ENCODE results near the gene TUBA1B. TPM values are rescaled to one million over a fixed set of nuclear protein-coding genes. Genes with fewer than 3 reads are reported as not detected.
A peak's percentile ranks its signal among the peaks of the same experiment; 100 is the strongest.

Gene TUBA1B
- total RNA-seq, 2 experiments from 2014 or later: 1,691 to 1,705 TPM

DNA sequence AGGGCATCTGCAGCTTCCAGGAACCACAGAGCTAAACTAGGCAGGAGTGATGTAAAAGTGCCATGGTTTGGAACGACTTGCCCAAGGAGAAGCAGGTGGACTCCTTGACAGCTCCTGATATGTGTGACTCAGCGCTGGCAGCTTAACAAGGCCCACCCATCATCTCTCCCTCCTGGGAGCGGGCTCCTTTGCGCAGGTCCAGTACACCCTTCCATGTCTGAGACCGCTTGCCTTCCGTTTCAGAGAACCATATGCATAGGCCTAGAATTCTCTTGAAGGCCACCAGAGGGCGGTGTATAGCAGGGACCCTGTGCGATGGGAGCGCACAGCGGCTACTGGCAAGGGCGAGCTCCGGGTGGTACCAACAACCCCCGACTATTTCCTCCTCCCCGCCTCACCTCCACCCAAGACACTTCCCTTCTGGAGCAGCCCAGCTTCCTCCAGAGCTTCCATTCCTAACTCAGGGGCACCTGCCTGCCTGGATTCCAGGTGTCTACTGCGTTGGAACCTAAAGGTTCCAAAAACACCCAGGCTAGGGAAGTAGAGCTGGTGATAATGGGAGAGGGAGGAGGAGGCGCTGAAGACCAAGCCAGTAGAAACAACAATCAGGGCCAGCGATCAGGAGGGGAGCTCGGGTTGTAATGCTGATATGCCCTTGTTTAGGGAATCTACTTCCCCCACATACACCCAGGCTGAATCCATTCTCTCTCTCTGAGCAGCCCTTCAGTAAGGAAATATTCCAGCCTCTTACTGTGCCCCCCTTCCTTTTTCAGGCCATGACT lies 42.9 kb downstream of the TUBA1B start:
- H3K9me3 Mint-ChIP-seq: peaks cover 4% of the 10 kb centered on the region
- H3K27ac Mint-ChIP-seq: peak overlapping the region; percentile 24
- ChIA-PET POLR2A (interaction anchor here (0.9 to 6.4 kb wide), 14 partner anchors 10 to 273 kb away, joined by 3 to 74 read pairs (median 4); partner anchors contain the start of genes KMT2D, LMBR1L, RHEBL1 and TROAP), CTCF (interaction anchor here (0.7 to 6.5 kb wide), 36 partner anchors 9 to 426 kb away, joined by 3 to 116 read pairs (median 4); partner anchors contain the start of genes C1QL4, DDX23, LMBR1L and PRPH)
- DNase-seq: peak; percentile 75
- peaks cover 44% of the 10 kb centered on the region for H3K27me3 Mint-ChIP-seq
- peaks cover 64% of the 10 kb centered on the region for H3K4me1 Mint-ChIP-seq
- H3K36me3 Mint-ChIP-seq (ENCODE audit: low read depth): no peaks in the 10 kb centered on the region
- H3K4me3 Mint-ChIP-seq: peak overlapping the region; percentile 22

DNA sequence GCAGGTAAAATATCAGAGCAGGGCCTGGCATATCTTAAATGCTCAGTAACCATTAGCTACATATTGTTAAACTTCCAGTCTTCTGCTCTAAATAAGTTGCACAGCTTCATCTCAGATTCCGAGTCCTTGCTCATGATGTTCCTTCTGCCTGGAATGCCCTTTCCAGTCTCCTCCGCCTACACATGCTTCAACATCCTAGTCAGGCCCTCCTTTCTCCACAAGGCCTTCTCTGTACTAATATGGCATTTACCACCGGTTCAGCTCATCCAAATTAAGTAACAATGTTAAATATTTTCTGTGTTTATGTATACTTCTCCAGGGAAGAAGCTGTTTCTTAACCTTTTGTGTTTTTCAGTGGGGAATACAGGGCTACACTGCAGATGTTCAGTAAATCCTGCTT lies 45.1 kb downstream of the TUBA1B start:
- Mint-ChIP-seq H3K4me3 (no peak overlapping the region), H3K4me1 (peaks cover 47% of the 10 kb centered on the region), H3K36me3 (ENCODE audit: low read depth) (no peaks in the 10 kb centered on the region), H3K27me3 (peaks cover 25% of the 10 kb centered on the region), H3K9me3 (peaks cover 4% of the 10 kb centered on the region), H3K27ac (no peak overlapping the region)
- ChIA-PET POLR2A (interaction anchor here (0.8 to 6.4 kb wide), 5 partner anchors 16 to 208 kb away, joined by 3 to 74 read pairs (median 20); partner anchors contain the start of genes LMBR1L, RHEBL1 and TUBA1B), CTCF (interaction anchor here (0.5 to 6.5 kb wide), 12 partner anchors 12 to 536 kb away, joined by 3 to 116 read pairs (median 7); partner anchors contain the start of genes LMBR1L, RHEBL1 and TUBA1B)
- no peak for DNase-seq

DNA sequence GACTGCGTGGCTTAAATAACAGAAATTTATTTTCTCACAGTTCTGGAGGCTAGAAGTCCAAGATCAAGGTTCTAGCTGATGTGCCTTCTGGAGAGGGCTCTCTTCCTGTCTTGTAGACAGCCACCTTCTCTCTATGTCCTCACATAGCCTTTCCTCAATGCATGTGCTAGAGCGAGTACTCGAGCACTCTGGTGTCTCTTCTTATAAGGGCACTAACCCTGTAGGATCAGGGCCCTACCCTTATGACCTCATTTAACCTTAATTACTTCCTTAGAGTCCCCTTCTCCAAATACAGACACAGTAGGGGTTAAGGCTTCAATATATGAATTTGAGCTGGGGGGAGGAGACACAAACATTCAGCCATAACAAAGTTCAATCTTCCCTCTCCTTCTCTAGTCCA lies 46.8 kb downstream of the TUBA1B start:
- DNase-seq: no peak
- Mint-ChIP-seq H3K9me3 (peaks cover 4% of the 10 kb centered on the region), H3K27me3 (peaks cover 14% of the 10 kb centered on the region), H3K36me3 (ENCODE audit: low read depth) (no peaks in the 10 kb centered on the region), H3K4me1 (peaks cover 33% of the 10 kb centered on the region), H3K4me3 (no peak overlapping the region), H3K27ac (no peak overlapping the region)
- ChIA-PET CTCF (interaction anchor here (1.0 to 6.5 kb wide), 10 partner anchors 9 to 247 kb away, joined by 3 to 116 read pairs (median 6); partner anchors contain the start of genes LMBR1L, RHEBL1 and TUBA1B), POLR2A (interaction anchor here (0.8 to 6.4 kb wide), 5 partner anchors 9 to 238 kb away, joined by 3 to 74 read pairs (median 4); partner anchors contain the start of genes RHEBL1, TROAP and TUBA1B)

DNA sequence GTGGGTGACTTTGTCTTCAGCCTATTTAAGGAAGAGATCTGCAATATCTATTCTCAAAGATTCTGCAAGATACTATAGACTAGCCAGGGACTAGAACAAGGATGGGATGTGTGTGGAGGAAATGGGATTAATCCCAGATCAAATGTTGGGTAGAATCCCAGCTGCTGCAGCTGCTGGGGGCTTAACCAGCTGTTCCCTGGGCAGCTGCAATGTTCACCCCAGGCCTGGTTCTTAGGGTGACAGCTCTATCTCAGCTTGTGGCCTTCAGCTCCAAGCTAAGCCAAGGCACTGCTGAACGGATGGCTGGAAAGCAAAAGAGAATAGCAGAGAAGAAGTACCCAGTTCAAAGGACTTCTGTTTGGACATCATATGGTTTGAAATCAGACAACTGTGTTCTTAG lies 51.4 kb downstream of the TUBA1B start:
- Mint-ChIP-seq H3K27ac (no peak overlapping the region), H3K4me3 (no peak overlapping the region), H3K4me1 (peaks cover 2% of the 10 kb centered on the region), H3K36me3 (ENCODE audit: low read depth) (no peaks in the 10 kb centered on the region), H3K27me3 (peaks cover 3% of the 10 kb centered on the region), H3K9me3 (peaks cover 4% of the 10 kb centered on the region)
- ChIA-PET CTCF (interaction anchor here (1.0 to 4.3 kb wide), 7 partner anchors 9 to 91 kb away, joined by 3 to 41 read pairs (median 5); partner anchors contain the start of genes DHH and RHEBL1), POLR2A (interaction anchor here (1.1 to 2.7 kb wide), 4 partner anchors 10 to 184 kb away, joined by 3 to 12 read pairs (median 4); partner anchors contain the start of gene RHEBL1)
- no peak for DNase-seq

Other genes with a start within 250 kb of the TUBA1B start
- gene FKBP11, start 205.9 kb downstream of the TUBA1B start, total RNA-seq: 10 to 100 TPM; 73.4 to 78.7 TPM
- gene ARF3, start 173.9 kb downstream of the TUBA1B start, total RNA-seq: 100 to 1,000 TPM; 114 to 122 TPM
- 1 to 10 TPM; 4.1 to 4.2 TPM for gene WNT10B, start 159.7 kb downstream of the TUBA1B start, total RNA-seq
- under 1 TPM; 0.33 to 0.73 TPM for gene WNT1, start 153.1 kb downstream of the TUBA1B start, total RNA-seq
- under 1 TPM; 0.23 TPM for gene DDN, start 132.0 kb downstream of the TUBA1B start, total RNA-seq
- gene PRKAG1, start 112.6 kb downstream of the TUBA1B start, total RNA-seq: 10 to 100 TPM; 65.9 to 70.2 TPM
- gene KMT2D, start 70.6 kb downstream of the TUBA1B start, total RNA-seq: 10 to 100 TPM; 82.3 to 87.8 TPM
- gene RHEBL1, start 61.4 kb downstream of the TUBA1B start, total RNA-seq: 10 to 100 TPM; 14.8 to 15.8 TPM
- under 1 TPM; 0.08 to 0.20 TPM for gene DHH, start 36.6 kb downstream of the TUBA1B start, total RNA-seq
- 10 to 100 TPM; 82.8 to 85.3 TPM for gene LMBR1L, start 20.5 kb downstream of the TUBA1B start, total RNA-seq
- gene TUBA1A, start 57.7 kb upstream of the TUBA1B start, total RNA-seq: 100 to 1,000 TPM; 106 to 109 TPM
- 100 to 1,000 TPM; 250 to 262 TPM for gene TUBA1C, start 133.7 kb upstream of the TUBA1B start, total RNA-seq
- gene PRPH, start 163.8 kb upstream of the TUBA1B start, total RNA-seq: under 1 TPM in 1 of 2 experiments, not detected in 1; 0.38 TPM
- gene TROAP, start 191.9 kb upstream of the TUBA1B start, total RNA-seq: 10 to 100 TPM; 75.1 to 79.5 TPM
- not detected for gene C1QL4, start 205.8 kb upstream of the TUBA1B start, total RNA-seq
- under 1 TPM in 1 of 2 experiments, not detected in 1; 0.05 TPM for gene DNAJC22, start 215.5 kb upstream of the TUBA1B start, total RNA-seq
- 10 to 100 TPM; 12.3 to 15.6 TPM for gene SPATS2, start 236.1 kb upstream of the TUBA1B start, total RNA-seq